SK-N-MC (cell line): ENCODE measurements around the gene AUTS2.
A peak's percentile ranks its signal among the peaks of the same experiment; 100 is the strongest.

Source experiments
- DNase-seq: peaks from one replicate; pipeline ENCODE4 v3.0.0-alpha.2; 2011; ENCODE audit warnings: low read depth, low spot score
- H3K27ac ChIP-seq: fragments of 200-600 bp; sonication (generic); 2 replicates; pipeline ENCODE4 v1.5.1; 2016; ENCODE audit warnings: mixed run types
- H3K36me3 ChIP-seq: fragments of 200-600 bp; sonication (generic); 2 replicates; pipeline ENCODE4 v1.6.1; 2017; ENCODE audit warnings: antibody characterized with exemption, low read length, mixed read lengths; ENCODE audit not compliant: insufficient read depth
- H3K4me3 ChIP-seq: fragments of 200-600 bp; sonication (generic); 2 replicates; pipeline ENCODE4 v1.5.1; 2016
- H3K9ac ChIP-seq: fragments of 200-600 bp; sonication (generic); 2 replicates; pipeline ENCODE4 v1.8.0; 2017; ENCODE audit warnings: mixed run types, mixed read lengths; ENCODE audit not compliant: insufficient read length
- H3K9me3 ChIP-seq: fragments of 200-600 bp; sonication (generic); 2 replicates; pipeline ENCODE4 v1.6.1; 2017; ENCODE audit warnings: low read depth, mild to moderate bottlenecking, antibody characterized with exemption, low read length, moderate library complexity, mixed read lengths
- EZH2 ChIP-seq: fragments of 200-600 bp; sonication (generic); IDR thresholded peaks from one replicate; pipeline ENCODE4 v1.6.1; 2017; ENCODE audit warnings: antibody characterized with exemption
- FOXP2 ChIP-seq: optimal IDR thresholded peaks from 2 replicates; pipeline ENCODE3; 2011; ENCODE audit warnings: mild to moderate bottlenecking, moderate library complexity; ENCODE audit not compliant: insufficient read depth; ENCODE audit errors: extremely low read length, control extremely low read depth
- POLR2AphosphoS5 ChIP-seq: IDR thresholded peaks from 2 replicates; pipeline ENCODE4 v1.6.1; 2012; ENCODE audit warnings: mild to moderate bottlenecking, low read depth, low read length, borderline replicate concordance

Gene AUTS2

DNA sequence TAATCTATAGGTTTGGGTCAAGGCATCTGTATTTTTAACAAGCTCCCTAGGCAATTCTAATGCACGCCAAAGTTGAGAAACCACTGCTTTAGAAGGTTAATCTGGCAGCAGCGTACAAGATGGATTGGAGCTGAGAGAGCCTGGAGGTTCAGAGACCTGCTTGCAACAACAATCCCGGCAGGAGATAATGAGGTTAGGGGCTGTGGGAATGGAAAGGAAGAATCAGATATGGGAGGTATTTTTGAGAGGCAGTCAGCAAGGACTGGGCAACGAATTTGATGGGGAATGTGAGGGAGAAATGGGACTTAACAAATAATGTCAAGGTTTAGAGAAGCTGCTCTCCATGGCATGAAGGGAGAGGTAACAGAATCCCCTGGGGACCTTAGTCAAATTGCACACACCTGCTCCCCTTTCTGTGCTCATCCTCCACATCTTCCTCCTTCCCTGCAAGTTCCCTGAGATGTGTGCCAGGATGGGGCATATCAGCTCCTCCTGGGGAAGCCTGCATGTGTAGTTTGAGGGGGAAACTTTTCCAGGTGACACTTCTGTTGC lies 802.6 kb downstream of the AUTS2 start:
- H3K4me3 ChIP-seq = no peak overlapping the region
- no peak for DNase-seq
- H3K36me3 ChIP-seq = no peaks in the 10 kb centered on the region
- no peaks in the 10 kb centered on the region for H3K9me3 ChIP-seq
- H3K27ac ChIP-seq = no peak overlapping the region
- TF ChIP-seq FOXP2 (no peak), EZH2 (no peak), POLR2AphosphoS5 (no peak)
- H3K9ac ChIP-seq = no peak overlapping the region

DNA sequence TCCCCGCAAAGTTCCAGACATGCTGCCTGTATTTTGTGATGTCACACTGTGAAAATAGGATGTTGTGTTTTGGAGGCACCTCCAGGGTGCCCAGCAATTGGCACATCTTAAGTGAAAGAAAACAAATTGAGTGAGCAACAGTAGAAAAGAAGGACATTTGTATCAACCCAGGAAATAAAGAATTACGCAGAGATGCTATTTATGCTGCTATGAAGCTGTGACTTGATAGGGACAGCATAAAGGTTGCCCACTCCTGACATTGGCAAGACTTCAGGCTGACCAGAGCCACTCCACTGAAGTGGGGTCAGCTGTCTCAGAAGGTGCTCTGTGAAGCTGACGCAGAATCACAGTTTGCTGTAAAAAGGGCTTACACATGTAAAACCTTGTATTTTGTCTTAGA lies 803.8 kb downstream of the AUTS2 start:
- no peak overlapping the region for H3K27ac ChIP-seq
- no peaks in the 10 kb centered on the region for H3K36me3 ChIP-seq
- H3K4me3 ChIP-seq = no peak overlapping the region
- DNase-seq = no peak
- H3K9ac ChIP-seq = no peak overlapping the region
- TF ChIP-seq EZH2 = no peak
- TF ChIP-seq FOXP2 = no peak
- no peak for TF ChIP-seq POLR2AphosphoS5
- H3K9me3 ChIP-seq = no peaks in the 10 kb centered on the region

DNA sequence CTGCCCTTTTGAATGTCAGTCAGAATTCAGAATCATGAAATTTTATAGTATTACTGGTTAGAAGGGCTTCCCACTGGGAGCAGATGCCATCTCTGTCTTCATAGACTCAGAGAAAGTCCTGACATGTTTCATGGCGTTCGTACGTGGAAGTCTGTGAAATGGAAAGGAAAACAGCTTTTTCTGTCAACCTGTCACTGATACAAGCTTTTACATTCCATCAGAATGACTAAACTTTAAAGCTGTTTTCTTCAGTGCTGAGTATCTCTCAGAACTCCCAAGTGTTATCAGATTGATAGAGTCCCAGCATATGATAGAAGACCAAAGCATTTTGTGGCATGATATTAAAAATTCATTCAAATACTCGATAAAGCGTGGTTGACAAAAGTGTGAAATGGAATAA lies 807.0 kb downstream of the AUTS2 start:
- no peak overlapping the region for H3K27ac ChIP-seq
- H3K4me3 ChIP-seq = no peak overlapping the region
- no peak overlapping the region for H3K9ac ChIP-seq
- no peaks in the 10 kb centered on the region for H3K9me3 ChIP-seq
- TF ChIP-seq POLR2AphosphoS5 = no peak
- no peak for TF ChIP-seq FOXP2
- TF ChIP-seq EZH2 = no peak
- DNase-seq = no peak
- no peaks in the 10 kb centered on the region for H3K36me3 ChIP-seq

DNA sequence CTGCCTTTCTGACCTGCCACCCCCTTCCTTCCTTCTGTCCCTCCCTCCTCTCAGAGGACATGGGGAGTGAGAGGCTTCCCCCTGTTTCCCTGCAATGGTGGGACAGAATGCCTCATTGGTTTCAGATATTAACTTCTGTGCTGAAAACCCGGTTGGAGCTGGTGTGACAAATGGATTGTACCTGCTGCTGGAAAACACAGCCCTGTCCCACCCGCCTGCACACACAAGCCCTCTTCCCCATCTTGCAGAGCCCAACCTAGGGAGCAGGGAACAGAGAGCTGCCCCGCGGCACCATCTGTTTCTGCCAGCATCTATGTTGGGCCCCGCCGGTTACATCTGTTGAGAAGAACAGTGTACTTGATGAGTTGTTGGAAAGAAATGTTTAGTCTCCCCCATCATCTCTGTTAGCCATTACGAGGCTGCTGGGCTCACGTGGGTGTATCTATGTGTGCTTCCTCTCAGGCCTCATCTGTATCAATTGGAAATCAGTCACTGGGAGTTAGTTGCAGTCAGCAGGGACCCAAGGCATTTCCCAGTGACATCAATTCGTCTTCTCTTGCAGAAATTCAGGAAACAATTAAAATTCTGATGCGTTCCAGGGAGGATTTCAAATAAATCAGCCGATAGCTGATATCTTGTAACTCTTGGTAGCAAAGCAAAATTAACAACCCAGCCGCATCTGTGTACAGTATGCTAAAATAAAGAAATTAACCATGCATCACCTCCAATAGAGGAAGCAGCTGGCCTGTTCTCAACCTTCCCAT lies 808.1 kb downstream of the AUTS2 start:
- no peak overlapping the region for H3K4me3 ChIP-seq
- H3K9me3 ChIP-seq = no peaks in the 10 kb centered on the region
- H3K36me3 ChIP-seq = no peaks in the 10 kb centered on the region
- DNase-seq = peak; percentile 14
- H3K9ac ChIP-seq = no peak overlapping the region
- H3K27ac ChIP-seq = no peak overlapping the region
- TF ChIP-seq POLR2AphosphoS5 (no peak), EZH2 (no peak), FOXP2 (no peak)

DNA sequence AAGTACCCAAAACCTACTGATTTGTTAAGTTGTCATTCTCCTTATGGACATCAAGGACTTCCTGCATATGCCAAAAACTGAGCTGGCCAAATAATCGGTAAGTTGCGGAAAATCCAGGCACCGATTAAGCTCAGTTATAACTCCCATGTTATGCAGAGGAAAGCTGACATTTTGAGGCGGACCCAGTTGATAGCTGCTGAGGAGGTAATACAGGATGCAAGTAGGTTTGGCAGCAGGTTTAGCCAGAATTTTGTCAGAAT lies 808.6 kb downstream of the AUTS2 start:
- Histone ChIP-seq H3K9me3 (no peaks in the 10 kb centered on the region), H3K36me3 (no peaks in the 10 kb centered on the region), H3K9ac (no peak overlapping the region), H3K4me3 (no peak overlapping the region), H3K27ac (no peak overlapping the region)
- no peak for DNase-seq
- TF ChIP-seq POLR2AphosphoS5 = no peak
- no peak for TF ChIP-seq EZH2
- TF ChIP-seq FOXP2 = no peak

DNA sequence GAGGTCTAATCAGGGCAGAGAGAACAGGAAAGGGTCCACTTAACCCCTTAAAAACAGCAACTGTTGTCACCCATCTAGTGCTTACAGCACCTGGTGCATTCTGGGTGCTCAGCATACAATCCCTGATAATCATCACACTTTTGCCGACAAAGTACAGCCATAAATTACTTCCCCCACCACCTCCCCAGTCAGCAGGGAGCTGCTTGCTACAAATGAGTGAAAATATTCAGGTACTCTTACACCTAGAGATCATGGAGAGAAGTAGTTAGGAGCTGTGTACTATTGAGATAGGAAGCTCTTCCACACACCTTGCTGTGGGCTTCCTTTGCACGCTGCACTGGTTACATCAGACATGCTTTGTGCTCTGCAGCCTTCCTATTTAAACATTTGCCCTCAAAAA lies 810.2 kb downstream of the AUTS2 start:
- Histone ChIP-seq H3K36me3 (no peaks in the 10 kb centered on the region), H3K9me3 (no peaks in the 10 kb centered on the region), H3K9ac (no peak overlapping the region), H3K4me3 (no peak overlapping the region), H3K27ac (no peak overlapping the region)
- no peak for TF ChIP-seq POLR2AphosphoS5
- TF ChIP-seq FOXP2 = no peak
- no peak for TF ChIP-seq EZH2
- DNase-seq = no peak

DNA sequence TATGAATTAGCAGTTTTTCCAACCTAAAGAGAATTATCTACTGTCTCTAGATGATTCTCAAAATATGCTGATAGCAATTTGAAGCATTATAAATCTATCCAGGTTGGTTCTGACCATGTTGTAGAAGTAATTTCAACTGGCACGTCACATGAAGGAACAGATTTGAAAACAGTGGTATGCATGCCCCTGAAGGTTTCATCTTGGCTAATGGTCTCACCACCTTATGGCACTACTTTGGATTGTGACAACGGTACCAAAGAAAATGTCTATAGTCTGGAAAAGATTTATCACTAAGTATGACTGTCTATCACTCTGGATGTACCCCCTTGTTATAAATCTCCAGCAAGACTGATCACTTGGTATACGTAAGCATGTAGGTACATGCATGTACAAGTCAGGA lies 810.6 kb downstream of the AUTS2 start:
- H3K9me3 ChIP-seq = no peaks in the 10 kb centered on the region
- no peak overlapping the region for H3K4me3 ChIP-seq
- H3K27ac ChIP-seq = no peak overlapping the region
- H3K36me3 ChIP-seq = no peaks in the 10 kb centered on the region
- no peak for DNase-seq
- H3K9ac ChIP-seq = no peak overlapping the region
- TF ChIP-seq FOXP2 = no peak
- no peak for TF ChIP-seq POLR2AphosphoS5
- no peak for TF ChIP-seq EZH2

DNA sequence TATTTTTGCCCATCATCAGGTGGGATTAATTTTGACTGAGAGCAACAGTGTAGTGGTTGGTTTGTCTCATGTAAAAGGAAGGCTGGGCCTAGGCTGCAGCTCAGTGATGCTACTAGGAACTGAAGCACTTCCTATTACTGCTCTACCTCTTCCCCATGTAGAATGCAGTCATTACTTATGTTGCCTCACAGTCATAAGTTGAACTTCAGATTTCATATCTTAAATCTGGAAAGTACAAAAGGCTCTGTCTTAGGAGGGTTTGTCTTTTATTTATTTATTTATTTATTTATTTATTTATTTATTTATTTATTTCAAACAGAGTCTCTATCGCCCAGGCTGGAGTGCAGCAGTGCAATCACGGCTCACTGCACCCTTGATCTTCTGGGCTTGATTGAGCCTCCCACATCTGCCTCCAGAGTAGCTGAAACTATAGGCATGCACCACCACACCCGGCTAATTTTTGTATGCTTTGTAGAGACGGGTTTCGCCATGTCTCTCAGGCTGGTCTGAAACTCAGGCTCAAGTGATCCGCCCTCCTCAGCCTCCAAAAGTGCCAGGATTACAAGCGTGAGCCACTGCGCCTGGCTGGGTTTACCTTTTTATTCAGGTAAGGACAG lies 812.0 kb downstream of the AUTS2 start:
- TF ChIP-seq POLR2AphosphoS5 (no peak), EZH2 (no peak), FOXP2 (no peak)
- H3K9me3 ChIP-seq = no peaks in the 10 kb centered on the region

More for the DNA sequence above, 812.0 kb downstream of the AUTS2 start:
- no peak overlapping the region for H3K4me3 ChIP-seq
- DNase-seq = no peak
- no peak overlapping the region for H3K9ac ChIP-seq
- no peak overlapping the region for H3K27ac ChIP-seq
- no peaks in the 10 kb centered on the region for H3K36me3 ChIP-seq
